Endothelial cell of umbilical vein (primary cell): ENCODE measurements around the gene RHOA.

Experiments used
- EZH2 ChIP-seq: IDR thresholded peaks from 2 replicates; pipeline ENCODE4 v1.6.1; 2012; ENCODE audit warnings: borderline replicate concordance, low read depth, mild to moderate bottlenecking, moderate library complexity, low read length, inconsistent platforms; ENCODE audit not compliant: severe bottlenecking
- MYC ChIP-seq: IDR thresholded peaks from one replicate; pipeline ENCODE4 v1.6.1; 2011; ENCODE audit warnings: mild to moderate bottlenecking, low read depth, low read length
- POLR2A ChIP-seq: IDR thresholded peaks from 2 replicates; pipeline ENCODE4 v1.6.1; 2012; ENCODE audit warnings: low read depth, mild to moderate bottlenecking, control low read depth, low read length
- TF ChIP-seq, protein P1 (sequence below), 2 donors: IDR thresholded peaks; 1 replicate in 1 of 2; 2 replicates in 1 of 2; pipeline ENCODE4 v1.5.1; 2011; ENCODE audit warnings: low read length in 2 of 2, mild to moderate bottlenecking in 2 of 2, moderate library complexity in 2 of 2, control low read depth in 1 of 2, inconsistent platforms in 1 of 2, low read depth in 1 of 2; ENCODE audit not compliant: insufficient read depth in 1 of 2; ENCODE audit errors: extremely low read depth in 1 of 2
- TF ChIP-seq, protein P2 (sequence below): IDR thresholded peaks from 2 replicates; pipeline ENCODE4 v1.6.1; 2011; ENCODE audit not compliant: insufficient read depth, insufficient read length

DNA sequence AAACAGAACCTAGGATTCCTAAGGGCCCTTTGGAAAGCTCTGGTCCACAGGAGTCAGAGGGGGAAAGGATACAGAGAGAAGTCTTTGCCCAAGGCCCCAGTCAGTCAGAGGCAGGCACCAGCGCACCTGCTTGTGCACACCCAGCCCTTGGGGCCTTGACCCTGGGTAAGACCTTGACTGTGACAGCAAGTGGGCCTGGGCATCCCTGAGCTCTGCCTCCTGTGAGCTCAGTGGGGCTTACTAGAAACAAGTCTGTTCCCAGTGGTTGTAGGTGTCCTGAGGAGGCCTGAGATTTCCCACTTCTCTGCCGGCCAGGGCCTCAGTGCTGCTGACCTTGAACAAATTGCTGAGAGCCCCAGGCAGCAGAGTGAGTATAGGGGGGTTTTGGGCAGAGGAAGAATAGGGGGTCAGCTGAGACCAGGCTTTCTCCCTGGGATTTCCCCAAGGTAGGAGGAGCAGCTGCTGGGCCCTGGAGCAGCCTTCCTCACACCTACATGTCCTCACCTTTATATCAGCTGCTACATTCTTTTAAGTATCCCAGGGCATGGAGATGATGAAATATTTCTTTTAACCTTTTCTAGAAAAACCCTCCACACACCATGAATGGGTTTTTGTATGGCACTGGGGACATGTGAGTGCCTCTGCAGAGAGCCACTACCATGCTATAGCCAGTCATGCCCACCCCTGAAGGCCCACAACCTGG lies 48.6 kb upstream of the RHOA start:
- TF ChIP-seq, protein P1, sequence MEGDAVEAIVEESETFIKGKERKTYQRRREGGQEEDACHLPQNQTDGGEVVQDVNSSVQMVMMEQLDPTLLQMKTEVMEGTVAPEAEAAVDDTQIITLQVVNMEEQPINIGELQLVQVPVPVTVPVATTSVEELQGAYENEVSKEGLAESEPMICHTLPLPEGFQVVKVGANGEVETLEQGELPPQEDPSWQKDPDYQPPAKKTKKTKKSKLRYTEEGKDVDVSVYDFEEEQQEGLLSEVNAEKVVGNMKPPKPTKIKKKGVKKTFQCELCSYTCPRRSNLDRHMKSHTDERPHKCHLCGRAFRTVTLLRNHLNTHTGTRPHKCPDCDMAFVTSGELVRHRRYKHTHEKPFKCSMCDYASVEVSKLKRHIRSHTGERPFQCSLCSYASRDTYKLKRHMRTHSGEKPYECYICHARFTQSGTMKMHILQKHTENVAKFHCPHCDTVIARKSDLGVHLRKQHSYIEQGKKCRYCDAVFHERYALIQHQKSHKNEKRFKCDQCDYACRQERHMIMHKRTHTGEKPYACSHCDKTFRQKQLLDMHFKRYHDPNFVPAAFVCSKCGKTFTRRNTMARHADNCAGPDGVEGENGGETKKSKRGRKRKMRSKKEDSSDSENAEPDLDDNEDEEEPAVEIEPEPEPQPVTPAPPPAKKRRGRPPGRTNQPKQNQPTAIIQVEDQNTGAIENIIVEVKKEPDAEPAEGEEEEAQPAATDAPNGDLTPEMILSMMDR (IDR thresholded peaks at IDR 0.05; ENCODE audit: extremely low read depth in 1 of 2, insufficient read depth in 1 of 2, low read depth in 1 of 2, low read length in 2 of 2): no peak
- TF ChIP-seq POLR2A: no peak
- TF ChIP-seq, protein P2, sequence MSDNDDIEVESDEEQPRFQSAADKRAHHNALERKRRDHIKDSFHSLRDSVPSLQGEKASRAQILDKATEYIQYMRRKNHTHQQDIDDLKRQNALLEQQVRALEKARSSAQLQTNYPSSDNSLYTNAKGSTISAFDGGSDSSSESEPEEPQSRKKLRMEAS: no peak
- no peak for TF ChIP-seq EZH2
- no peak for TF ChIP-seq MYC
